T-helper 2 cell treated with Interferon-gamma antibody and Interleukin-4, amounts not matched to agents 100 ng/mL and 5 ng/mL, for 36 hours (primary cell): ENCODE results near the gene SLC30A2. TPM values are rescaled to one million over a fixed set of nuclear protein-coding genes. Genes with fewer than 3 reads are reported as not detected.

Experiments
- intact Hi-C: fragments of 100-400 bp; cut with micrococcal nuclease; formaldehyde crosslinking; loops from one replicate; pipeline ENCODE4 v1.15.1; 2023
- total RNA-seq: library from RNA; stranded (reverse); gene quantifications from 2 replicates; pipeline ENCODE4 v1.2.3, GENCODE V29; 2022

SLC30A2 gene
- total RNA-seq, 1 donor from 2014 or later, result not detected

DNA sequence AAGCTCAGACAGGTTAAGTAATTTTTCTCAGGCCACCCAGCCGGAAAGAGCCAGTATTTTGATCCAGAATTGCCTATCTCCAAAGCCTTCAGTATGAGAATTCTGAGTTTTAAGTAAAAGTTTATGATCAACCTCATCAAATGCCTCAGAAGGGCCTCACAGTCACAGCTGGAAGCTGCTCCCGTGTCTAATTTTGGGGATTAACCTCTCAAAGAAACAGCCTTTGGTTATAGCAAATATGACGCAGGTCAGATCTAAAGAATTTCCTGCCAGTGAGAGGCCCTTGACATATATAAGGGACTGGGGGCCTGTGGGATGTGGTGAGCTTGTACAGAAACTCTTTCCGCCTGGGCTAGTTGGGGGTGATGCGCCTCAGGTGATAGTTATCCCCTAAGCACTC, 22.1 kb downstream of the SLC30A2 start:
- intact Hi-C loops, result no loop called here

DNA sequence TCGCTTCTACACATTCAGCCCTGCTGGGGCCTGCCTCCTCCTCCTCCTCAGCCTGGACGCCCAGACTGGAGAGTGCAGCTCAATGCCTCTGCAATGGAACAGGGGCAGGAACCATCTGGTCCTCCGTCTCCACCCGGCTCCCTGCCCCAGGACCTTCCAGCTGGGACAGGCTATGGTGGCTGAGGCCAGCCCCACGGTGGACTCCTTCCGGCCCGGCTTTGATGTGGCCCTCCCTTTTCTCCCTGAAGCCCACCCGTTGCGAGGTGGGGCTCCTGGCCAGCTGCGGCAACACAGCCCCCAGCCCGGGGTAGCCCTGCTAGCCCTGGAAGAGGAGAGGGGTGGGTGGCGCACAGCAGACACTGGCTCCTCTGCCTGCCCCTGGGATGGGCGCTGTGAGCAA, 22.9 kb downstream of the SLC30A2 start:
- intact Hi-C loops, result no loop called here

DNA sequence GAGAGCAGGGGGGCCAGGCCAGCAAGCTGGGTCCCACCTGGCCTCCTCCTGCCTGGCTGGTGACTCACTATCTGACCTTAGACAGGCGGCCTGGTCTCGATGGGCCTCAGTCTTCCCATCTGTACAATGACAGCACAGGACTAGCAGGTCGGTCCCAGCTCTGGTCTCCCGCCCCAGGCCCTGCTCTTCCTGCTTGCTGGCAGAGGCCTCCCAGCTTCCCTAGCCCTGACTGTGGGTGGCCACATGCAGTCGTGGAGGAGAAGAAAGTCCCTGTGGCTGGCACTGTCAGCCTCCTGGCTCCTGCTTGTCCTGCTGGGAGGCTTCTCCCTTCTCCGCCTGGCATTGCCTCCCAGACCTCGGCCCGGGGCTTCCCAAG, 23.5 kb downstream of the SLC30A2 start:
- intact Hi-C loops, result no loop called here

DNA sequence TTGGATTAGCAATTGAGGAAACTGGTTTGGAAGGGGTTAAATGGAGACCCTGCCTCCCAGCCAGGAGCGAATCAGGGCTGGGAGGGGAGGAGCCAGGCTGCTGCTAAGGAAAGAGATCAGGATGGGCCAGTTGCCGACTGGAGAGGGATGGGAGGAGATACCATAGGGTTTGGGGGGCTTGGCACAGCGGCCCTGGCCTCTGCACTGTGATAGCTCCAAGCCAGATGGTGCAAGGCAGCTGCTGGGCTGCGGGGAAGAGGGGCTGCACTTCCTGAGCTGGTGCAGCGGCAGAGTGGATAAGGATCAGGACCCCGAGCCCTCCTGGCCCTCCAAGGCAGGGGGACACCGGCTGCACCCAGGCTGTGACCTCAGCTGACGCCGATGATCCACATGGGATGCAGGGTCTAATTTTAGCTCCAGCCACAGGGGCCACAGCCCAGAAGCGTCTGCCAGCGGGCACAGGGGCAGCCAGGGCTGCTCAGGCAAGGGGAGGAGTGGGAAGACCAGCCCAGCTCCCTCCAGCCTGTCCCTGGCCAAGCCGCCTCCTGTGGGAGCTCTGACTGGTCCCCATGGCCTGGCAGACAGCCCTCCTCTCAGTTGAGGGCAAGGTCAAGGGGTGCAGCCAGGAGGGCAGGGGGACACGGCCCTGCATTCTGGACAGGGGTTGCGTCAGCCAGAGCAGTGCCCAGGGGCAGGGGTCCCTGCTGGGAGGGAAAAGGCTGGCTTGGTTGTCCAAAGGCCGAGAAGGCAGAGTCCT, 24.1 kb downstream of the SLC30A2 start, which contains the start of gene EXTL1:
EXTL1 (plus strand) TSS at position 129 of the 757 bp plus-strand sequence. CDS start 872 bp downstream, outside the sequence.
- intact Hi-C loops, result no loop called here

DNA sequence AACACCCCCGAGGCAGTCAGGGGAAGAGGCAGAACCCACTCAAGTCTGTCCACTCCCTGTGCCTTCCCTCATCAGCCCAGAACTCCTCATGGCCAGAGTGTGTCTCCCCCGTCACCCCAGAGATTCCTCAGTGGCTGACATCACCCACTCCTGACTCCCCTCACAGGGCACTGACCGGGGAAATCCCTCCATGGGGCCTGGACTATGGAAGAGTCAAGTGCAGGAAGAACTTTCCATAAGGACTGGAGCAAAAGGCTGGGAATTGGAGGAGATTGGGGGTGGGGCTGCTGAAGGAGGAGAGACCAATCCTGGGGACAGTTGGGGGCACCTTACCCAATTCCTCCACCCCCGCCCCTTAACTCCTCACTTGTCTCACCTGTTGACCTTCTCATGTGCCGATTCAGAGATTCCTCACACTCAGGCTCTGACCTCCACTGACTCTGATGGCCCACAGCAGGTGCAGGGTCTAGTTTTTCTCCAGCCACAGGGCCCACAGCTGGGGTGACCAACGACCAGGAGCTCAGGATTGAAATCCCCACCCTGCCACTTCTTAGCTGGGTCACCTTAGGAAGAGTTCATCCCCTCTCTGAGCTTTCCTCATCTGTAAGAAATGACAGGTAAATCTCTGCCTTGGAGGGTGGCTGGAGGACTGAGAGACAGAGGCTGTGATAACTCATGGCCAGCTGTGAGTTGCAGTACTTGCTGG, 24.8 kb downstream of the SLC30A2 start:
- intact Hi-C loops, result no loop called here

DNA sequence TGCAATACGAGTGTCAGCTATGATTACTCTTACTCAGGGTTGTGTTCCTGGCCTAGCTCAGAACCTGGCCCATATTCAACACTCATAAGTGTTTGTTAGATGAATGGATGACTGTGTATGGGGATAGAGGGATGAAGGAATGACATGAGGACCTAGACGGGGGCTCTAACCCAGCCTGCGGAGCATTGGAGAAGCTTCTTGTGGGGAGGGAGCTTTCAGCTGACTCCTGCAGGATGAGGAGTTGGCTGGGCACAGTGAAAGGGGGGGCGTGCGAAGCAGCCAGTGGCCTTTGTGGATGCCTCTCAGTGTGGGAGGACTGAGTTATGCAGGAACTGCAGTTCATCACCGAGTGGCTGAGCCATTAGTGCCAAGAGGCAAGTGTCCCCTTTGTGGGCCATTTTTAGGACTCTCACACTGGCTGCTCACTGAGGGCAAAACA, 25.6 kb downstream of the SLC30A2 start:
- intact Hi-C loops, result no loop called here

DNA sequence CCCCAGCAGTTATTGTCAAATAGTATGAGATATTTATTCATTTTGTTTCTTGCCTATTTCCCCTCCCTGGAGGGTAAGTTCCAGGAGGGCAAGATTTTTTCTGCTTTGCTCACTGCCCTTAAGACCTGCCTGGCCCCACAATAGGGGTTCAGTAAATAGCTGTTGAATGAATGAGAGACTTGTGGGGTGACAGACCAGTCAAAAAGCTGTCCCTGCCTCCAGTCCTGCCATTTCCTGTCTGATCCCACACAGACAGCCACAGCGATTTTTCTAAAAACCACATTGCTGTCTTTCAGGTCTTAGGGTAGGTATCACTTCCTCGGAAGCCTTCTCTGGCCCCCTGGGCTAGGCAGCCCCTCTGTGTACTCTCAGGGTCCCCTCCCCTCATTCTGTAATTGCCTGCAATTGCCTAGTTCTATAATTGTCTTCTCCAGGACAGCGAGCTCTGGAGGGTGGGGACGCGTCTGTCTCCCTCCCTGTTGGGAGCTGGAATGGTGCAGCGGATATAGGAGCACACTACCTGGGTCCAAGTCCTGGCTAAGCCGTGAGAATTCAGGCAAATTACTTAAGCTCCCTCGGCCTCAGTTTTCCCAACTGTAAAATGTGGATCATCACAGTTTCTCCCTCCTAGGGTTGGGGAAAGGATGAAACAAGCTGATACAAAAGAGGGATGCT, 26.1 kb downstream of the SLC30A2 start:
- intact Hi-C loops, result no loop called here

DNA sequence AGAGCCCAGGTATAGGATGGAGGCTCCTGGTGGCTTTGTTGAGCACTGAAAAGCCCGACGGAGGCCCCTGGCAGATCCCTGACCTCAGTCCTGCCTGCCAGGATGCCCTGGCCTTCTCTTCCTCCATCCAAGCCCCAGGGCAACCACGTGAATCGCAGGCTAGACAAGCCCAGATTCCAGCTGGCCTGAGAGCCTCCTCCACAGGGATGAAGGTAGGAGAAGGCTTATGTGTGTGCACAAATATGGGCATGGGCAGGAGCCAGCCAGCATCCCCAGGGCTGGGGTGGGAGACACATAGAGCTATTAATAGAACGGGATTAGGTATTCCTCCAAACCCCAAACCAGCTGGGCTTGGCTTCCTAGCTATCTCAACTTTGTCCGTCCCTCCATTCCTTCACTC, 28.3 kb downstream of the SLC30A2 start:
- intact Hi-C loops, result no loop called here

DNA sequence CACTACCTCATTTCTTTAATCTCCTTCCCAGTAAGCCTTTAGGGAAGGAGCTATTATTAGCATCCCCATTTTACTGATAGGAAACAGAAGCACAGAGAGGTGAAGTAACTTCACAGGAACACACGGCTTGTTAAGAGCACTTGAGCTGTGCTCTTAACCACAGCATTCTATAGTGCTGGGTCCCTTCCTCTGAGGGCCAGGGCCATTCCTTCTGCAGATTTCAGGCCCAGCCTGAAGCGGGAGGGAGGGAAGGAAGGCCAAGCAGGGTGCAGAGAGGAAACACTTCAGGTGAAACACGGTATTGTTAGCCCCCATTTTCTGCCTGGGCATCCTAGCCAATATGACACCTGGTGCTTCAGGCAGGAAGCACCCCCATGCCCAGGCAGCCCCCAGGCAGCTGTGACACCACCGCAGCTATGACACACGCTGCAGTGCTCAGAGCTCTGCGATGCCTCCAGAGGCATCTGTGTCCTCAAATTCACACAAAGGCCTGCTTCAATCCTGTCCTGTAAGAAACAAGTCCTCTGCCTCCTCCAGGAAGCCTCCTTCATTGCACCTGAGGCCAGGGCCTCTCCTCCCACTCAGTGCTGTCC, 28.9 kb downstream of the SLC30A2 start:
- intact Hi-C loops, result no loop called here

DNA sequence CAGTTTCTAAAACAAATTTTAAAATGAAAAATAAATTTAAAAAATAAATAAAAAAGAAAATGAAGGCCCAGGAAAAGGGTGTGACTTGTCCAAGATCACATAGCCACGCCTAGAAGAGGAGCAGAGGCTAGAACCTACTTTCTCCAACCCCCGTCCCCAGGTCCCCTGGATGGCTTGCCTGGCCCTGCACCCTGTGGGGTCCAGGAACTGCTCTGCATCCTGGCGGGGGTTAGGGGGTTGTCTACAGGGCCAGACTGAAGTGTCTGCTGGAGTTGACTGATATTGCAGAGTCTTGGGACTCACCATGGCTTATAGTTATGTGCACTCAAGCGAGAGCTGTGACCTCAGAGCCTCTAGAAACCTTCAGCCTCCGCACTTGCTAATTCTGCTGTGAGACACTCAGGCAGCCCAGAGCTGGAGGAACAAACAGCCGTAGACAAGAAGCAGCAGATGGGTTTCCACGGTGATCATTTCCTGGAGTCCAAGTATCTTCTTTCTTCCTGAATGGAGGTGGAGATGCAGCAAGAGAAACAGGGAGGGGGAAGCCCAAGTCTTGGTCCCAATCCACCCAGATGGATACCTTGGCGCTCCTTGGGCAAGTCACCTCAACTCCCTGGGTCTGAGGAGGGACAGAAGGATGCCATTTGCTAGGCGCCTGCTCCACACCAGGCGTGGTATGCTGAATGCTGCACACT, 29.5 kb downstream of the SLC30A2 start:
- intact Hi-C loops, result no loop called here

DNA sequence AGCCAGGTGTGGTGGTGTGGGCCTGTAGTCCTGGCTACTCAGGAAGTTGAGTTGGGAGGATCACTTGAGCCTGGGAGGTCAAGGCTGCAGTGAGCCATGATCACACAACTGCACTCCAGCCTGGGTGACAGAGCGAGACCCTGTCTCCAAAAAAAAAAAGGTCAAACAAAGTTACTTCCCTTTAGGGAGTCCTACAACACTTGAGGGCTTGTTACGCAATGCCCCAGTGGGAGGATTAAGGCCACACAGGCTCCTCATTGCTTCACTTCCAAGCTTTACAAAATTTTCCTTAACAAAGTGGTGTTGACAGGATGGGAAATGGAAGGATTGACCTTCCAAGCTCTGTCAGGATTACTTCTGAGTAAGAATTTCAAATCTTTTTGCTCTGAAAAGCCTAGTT, 30.6 kb downstream of the SLC30A2 start:
- intact Hi-C loops, result no loop called here

DNA sequence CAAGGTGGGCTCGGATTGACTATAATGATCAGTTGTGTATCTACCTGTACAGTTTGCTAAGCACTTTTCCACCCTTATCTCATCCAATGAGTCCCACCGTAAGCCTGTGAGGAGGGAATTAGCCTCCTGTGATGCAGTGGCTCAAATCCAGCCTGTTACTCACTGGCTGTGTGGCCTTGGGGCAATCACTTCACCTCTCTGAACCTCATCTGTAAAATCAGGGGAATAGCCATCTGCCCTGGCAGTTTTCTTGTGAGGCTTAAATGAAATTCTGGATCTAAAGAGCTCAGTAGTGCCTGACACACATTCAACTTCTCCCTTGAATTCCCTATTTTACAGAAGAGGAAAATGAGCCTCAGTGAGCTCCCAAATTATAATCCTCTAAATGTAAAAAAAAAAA, 31.7 kb downstream of the SLC30A2 start:
- intact Hi-C loops, result no loop called here

DNA sequence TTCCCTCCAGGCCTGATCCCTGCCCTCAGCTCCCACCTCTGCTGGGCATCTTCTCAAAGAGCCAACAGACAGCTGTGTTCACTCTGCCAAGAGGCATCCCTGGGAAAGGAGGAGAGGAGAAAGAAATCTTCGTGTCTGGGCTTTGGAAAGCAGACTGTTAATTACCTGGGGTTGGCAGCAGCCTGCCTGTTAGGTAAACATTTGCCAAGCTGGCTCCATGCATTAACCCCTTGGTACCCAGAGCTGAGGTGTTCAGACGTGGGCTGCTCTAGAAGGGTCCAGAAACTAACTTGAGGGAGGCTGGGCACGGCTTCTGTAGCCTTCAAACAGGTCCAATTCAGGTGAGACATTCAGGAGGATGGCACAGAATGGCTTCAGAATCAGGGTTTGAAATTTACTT, 33.1 kb downstream of the SLC30A2 start:
- intact Hi-C loops, result no loop called here

DNA sequence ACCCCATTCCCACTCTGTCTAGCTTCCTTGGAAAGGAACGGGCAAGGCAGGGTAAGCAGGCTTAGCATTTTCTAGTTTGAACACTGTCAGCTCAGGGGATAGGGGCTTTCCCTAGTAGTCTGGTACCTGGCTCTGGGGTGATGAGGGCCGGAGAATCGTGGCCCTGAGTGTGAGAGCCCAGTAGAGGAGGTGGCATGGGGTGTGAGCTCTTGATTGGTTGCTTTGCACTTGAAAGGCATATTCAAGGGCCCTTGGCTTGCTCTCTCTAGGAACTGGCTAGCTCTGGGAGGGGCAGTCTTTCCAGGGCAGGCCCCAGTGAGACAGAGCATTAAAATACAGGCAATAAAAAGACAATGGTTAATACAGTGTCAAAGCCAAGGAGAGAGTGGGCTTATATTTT, 35.1 kb downstream of the SLC30A2 start:
- intact Hi-C loops, result no loop called here

DNA sequence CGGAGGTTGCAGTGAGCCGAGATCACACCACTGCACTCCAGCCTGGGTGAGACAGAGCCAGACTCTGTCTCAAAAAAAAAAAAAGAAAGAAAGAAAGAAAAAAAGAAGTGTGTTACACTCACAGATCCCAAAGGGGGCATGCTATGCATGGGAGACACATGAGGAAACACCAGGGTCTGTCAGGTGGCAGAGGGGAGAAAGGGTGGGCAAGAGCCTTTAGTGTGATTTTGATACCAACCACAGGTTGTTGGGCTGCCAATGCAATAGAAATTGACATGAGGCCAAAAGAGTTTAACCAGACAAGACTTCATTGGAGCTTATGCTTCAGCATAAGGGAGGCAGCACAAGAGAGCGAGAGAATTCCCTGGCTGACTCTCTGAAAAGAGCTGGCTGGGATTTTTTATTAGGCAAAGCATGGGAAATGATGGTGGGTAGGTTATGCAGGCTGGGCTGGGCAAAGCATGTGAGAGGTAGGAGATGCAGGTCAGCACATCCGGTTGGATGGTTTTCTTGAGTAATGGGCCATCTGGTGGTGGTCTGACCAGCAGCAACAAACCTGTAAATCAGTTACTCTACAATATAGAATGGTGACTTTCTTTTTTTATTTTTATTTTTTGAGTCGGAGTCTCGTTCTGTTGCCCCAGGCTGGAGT, 36.0 kb downstream of the SLC30A2 start:
- intact Hi-C loops, result no loop called here

DNA sequence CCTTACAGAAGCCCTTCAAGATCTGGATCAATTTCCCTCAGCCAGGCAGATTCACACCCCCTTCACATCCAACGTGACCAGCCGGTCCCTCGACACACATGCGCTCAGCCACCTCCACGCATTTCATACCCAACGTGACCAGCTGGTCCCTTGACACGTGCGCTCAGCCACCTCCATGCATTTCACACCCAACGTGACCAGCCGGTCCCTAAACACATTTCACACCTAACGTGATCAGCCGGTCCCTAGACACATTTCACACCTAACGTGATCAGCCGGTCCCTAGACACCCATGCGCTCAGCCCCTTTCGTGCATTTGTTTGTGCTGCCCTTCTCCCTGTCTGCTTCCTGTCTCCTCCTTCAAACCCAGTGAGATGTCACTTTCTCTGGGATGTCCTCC, 39.2 kb downstream of the SLC30A2 start:
- intact Hi-C loops, result no loop called here

DNA sequence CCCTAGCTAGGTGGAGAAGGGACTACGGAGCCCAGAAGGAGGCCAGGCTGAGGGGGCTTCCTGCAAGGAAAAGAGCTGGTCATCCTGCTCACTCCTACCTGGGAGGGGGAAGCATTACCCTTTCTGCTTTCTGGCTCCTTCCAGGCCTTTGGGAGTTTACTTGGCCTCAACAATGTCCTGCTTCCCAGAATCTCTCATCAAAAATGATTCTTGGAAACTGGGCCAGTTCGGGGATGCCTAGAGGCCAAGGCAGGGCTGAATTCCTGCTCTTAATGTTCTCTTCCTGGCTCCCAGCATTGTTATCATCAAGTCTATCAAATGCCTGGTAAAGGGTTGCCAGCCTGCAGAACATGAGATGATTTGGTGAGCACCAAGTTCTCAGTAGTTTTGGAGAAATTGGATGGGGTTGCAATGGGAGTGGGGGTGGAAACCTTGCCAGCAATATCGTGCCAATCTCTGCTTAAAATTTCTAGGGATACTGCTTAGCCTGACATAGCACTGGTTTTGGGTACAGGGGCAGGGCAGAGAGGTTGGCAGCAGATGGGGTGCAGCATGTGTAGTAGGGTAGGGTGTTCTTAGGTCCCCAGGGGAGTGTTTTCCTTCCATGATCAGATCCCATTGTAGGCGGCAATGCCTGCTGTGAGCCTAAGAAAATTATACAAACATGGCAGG, 40.3 kb downstream of the SLC30A2 start:
- intact Hi-C loops, result no loop called here

DNA sequence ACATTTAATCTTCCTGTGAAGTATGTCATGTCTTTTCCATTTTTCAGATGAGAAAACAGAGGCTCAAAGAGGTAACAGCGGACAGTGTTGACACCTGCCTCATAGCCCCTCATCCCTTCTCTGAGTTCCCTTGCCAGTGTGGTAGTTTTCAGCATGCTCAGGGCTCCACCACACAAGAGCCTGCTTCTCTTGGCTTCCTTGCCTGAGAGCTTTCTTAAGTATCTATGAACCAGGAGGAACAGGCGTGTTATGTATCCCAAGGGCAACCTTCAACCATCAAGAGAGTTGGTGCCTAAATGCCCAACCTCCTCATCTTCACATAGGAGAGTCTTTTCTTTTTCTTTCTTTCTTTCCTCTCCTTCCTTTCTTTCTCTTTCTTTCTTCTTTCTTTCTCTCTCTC, 42.2 kb downstream of the SLC30A2 start:
- intact Hi-C loops, result no loop called here

DNA sequence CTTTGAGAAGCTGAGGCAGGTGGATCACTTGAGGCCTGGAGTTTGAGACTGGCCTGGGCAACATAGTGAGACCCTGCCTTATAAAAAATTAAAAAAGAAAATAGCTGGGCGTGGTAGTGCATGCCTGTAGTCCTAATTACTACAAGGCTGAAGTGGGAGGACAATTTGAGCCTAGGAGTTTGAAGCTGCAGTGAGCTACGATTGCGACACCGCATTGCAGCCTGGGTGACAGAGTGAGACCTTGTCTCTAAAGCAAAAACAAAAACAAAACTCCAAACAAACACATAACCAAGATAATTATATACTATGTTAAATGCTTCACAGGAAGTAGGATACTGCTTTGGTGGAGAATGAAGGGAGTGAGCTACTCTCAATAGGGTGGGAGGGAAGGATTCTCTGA, 42.7 kb downstream of the SLC30A2 start:
- intact Hi-C loops, result no loop called here
